CD4-positive, alpha-beta T cell (primary cell): ENCODE measurements around the gene INPP5D. TPM values are rescaled to one million over a fixed set of nuclear protein-coding genes. Genes with fewer than 3 reads are reported as not detected.
A peak's percentile ranks its signal among the peaks of the same experiment; 100 is the strongest.

ENCODE experiments used
- ATAC-seq: fragments of 200-7000 bp; cut with Tn5 transposase; one replicate; pipeline ENCODE4 v1.10.0; 2022; ENCODE audit warnings: mild to moderate bottlenecking; ENCODE audit not compliant: poor library complexity
- CTCF ChIA-PET: fragments of 350-600 bp; sonication (Branson Sonifier 250); formaldehyde crosslinking; loops from one replicate; lab custom pipeline; 2021; ENCODE audit warnings: antibody characterized with exemption, inconsistent platforms; lab: Charles Lee
- POLR2A ChIA-PET: fragments of 350-600 bp; sonication (Branson Sonifier 250); formaldehyde crosslinking; loops from one replicate; lab custom pipeline; 2021; ENCODE audit warnings: antibody characterized with exemption, inconsistent platforms; lab: Charles Lee
- DNase-seq, 14 experiments: peaks; one replicate each; pipeline ENCODE4 v3.0.0-alpha.2; 2013 to 2020; ENCODE audit warnings: mixed read lengths in 2 of 14
- H3K27ac ChIP-seq, 2 donors: one replicate each; pipeline versions ENCODE4 v1.5.1 to v1.7.0; 2013; ENCODE audit warnings: low read length in 2 of 2, low read depth in 1 of 2, mild to moderate bottlenecking in 1 of 2
- H3K27me3 ChIP-seq, 2 experiments: 1 replicate in 1 of 2; 2 replicates in 1 of 2; pipeline versions ENCODE4 v1.6.1 to v1.7.0; 2013; ENCODE audit warnings: low read length in 2 of 2, control low read depth in 1 of 2, mild to moderate bottlenecking in 1 of 2, moderate library complexity in 1 of 2; ENCODE audit not compliant: insufficient read depth in 2 of 2, control insufficient read depth in 1 of 2
- H3K36me3 ChIP-seq: one replicate; pipeline ENCODE4 v1.6.1; 2013; ENCODE audit warnings: low read length, control low read depth; ENCODE audit not compliant: insufficient read depth
- H3K4me1 ChIP-seq: one replicate; pipeline ENCODE4 v1.6.1; 2013; ENCODE audit warnings: low read length, control low read depth; ENCODE audit not compliant: insufficient read depth
- H3K4me3 ChIP-seq: one replicate; pipeline ENCODE4 v1.5.1; 2013; ENCODE audit warnings: mild to moderate bottlenecking, low read length, moderate library complexity
- H3K9me3 ChIP-seq, 2 experiments: 1 replicate in 1 of 2; 2 replicates in 1 of 2; pipeline versions ENCODE4 v1.6.1 to v1.7.0; 2013; ENCODE audit warnings: low read length in 2 of 2, mild to moderate bottlenecking in 2 of 2, control low read depth in 1 of 2, moderate library complexity in 1 of 2; ENCODE audit not compliant: control insufficient read depth in 1 of 2, insufficient read depth in 1 of 2
- H3K27ac Mint-ChIP-seq: one replicate; pipeline ENCODE4 v1.8.0; 2020; ENCODE audit warnings: mixed read lengths
- H3K27me3 Mint-ChIP-seq: one replicate; pipeline ENCODE4 v1.8.0; 2021; ENCODE audit warnings: mixed read lengths
- H3K36me3 Mint-ChIP-seq: one replicate; pipeline ENCODE4 v1.8.0; 2021; ENCODE audit warnings: low read depth, mixed read lengths
- H3K4me1 Mint-ChIP-seq: one replicate; pipeline ENCODE4 v1.8.0; 2021; ENCODE audit warnings: low read depth, mixed read lengths
- H3K4me3 Mint-ChIP-seq: one replicate; pipeline ENCODE4 v1.8.0; 2020; ENCODE audit warnings: mild to moderate bottlenecking, mixed read lengths
- H3K9me3 Mint-ChIP-seq: one replicate; pipeline ENCODE4 v1.8.0; 2020; ENCODE audit warnings: mixed read lengths
- intact Hi-C, 2 experiments: fragments of 100-400 bp; cut with DNase I in 1 of 2; cut with micrococcal nuclease in 1 of 2; formaldehyde crosslinking; loops; one replicate each; pipeline versions ENCODE4 v1.15.1 to v1.9.0; 2023 to 2025; cut with DNase I, micrococcal nuclease
- total RNA-seq, 174 experiments: library from RNA in 2 of 174; stranded (reverse) in 2 of 174; gene quantifications; one replicate each; pipeline ENCODE4 v1.2.3 and lab custom pipeline; 2021 to 2026
- TF ChIP-seq, protein P1 (sequence below): fragments of 200-600 bp; IDR thresholded peaks from one replicate; pipeline ENCODE4 v1.8.0; 2022; ENCODE audit warnings: antibody characterized with exemption, mild to moderate bottlenecking

Gene INPP5D
- total RNA-seq, 2 experiments from 2014 or later, result 141 to 154 TPM

- ATAC-seq (no peak), DNase-seq (peak in 3 of 14 experiments; percentile 16 to 57 (median 45))
- Mint-ChIP-seq H3K9me3 (no peaks in the 10 kb centered on the region), H3K27ac (peak overlapping the region; percentile 82), H3K27me3 (no peaks in the 10 kb centered on the region), H3K4me3 (no peak overlapping the region), H3K36me3 (no peaks in the 10 kb centered on the region), H3K4me1 (peaks cover 69% of the 10 kb centered on the region)
- intact Hi-C loops, result no loop called here
- no peaks in the 10 kb centered on the region for H3K36me3 ChIP-seq
- no peak overlapping the region for H3K4me3 ChIP-seq
- H3K9me3 ChIP-seq, result peaks cover 0 to 5% of the 10 kb centered on the region in 2 experiments
- TF ChIP-seq, protein P1, sequence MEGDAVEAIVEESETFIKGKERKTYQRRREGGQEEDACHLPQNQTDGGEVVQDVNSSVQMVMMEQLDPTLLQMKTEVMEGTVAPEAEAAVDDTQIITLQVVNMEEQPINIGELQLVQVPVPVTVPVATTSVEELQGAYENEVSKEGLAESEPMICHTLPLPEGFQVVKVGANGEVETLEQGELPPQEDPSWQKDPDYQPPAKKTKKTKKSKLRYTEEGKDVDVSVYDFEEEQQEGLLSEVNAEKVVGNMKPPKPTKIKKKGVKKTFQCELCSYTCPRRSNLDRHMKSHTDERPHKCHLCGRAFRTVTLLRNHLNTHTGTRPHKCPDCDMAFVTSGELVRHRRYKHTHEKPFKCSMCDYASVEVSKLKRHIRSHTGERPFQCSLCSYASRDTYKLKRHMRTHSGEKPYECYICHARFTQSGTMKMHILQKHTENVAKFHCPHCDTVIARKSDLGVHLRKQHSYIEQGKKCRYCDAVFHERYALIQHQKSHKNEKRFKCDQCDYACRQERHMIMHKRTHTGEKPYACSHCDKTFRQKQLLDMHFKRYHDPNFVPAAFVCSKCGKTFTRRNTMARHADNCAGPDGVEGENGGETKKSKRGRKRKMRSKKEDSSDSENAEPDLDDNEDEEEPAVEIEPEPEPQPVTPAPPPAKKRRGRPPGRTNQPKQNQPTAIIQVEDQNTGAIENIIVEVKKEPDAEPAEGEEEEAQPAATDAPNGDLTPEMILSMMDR, result no peak
- H3K27me3 ChIP-seq, result no peaks in the 10 kb centered on the region
- CTCF ChIA-PET, result interaction anchor here (0.7 to 3.6 kb wide), 2 partner anchors 9 kb away, joined by 3 to 19 read pairs; partner anchors contain the start of gene ATG16L1
- no peak overlapping the region for H3K27ac ChIP-seq
- POLR2A ChIA-PET, result interaction anchor here (2.0 to 3.8 kb wide), 3 partner anchors 8 to 26 kb away, joined by 10 to 21 read pairs (median 17); partner anchors contain the start of gene ATG16L1
- H3K4me1 ChIP-seq, result peaks cover 66% of the 10 kb centered on the region
These were observed 182.2 kb downstream of the INPP5D start for GRCh38 chr2:233242231-233242927.

DNA sequence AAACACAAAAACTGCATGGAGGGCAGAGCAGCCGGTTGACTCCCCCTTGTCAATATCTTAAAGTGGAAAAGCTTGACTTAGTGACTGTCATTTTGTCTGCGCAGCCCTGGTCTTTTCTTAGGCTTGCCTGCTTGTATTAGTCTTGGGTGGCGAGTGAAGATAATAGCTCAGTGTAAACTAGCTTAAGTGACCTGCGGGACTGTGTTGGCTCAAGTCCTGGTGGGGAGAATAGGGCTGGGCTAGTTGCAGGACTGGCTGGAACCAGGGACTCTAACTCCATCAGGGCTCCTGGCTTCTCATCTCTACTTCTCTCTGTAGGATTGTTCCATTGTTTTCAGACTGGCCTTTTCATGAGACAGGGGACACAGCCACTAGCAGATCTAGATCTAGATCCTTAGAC lies 183.2 kb downstream of the INPP5D start:
- no peaks in the 10 kb centered on the region for H3K27me3 ChIP-seq
- intact Hi-C loops, result no loop called here
- ChIA-PET POLR2A (no interaction called here), CTCF (interaction anchor here (0.7 kb wide), 1 partner anchor 8 kb away, joined by 3 read pairs; the partner anchor contains the start of gene ATG16L1)
- peaks cover 66% of the 10 kb centered on the region for H3K4me1 ChIP-seq
- Mint-ChIP-seq H3K27me3 (no peaks in the 10 kb centered on the region), H3K27ac (peak overlapping the region; percentile 49), H3K4me1 (peaks cover 67% of the 10 kb centered on the region), H3K36me3 (no peaks in the 10 kb centered on the region), H3K9me3 (no peaks in the 10 kb centered on the region), H3K4me3 (no peak overlapping the region)
- DNase-seq (no peak), ATAC-seq (no peak)
- H3K9me3 ChIP-seq, result peaks cover 0 to 5% of the 10 kb centered on the region in 2 experiments
- TF ChIP-seq, protein P1, result no peak
- H3K27ac ChIP-seq, result no peak overlapping the region
- H3K36me3 ChIP-seq, result no peaks in the 10 kb centered on the region
- H3K4me3 ChIP-seq, result no peak overlapping the region

DNA sequence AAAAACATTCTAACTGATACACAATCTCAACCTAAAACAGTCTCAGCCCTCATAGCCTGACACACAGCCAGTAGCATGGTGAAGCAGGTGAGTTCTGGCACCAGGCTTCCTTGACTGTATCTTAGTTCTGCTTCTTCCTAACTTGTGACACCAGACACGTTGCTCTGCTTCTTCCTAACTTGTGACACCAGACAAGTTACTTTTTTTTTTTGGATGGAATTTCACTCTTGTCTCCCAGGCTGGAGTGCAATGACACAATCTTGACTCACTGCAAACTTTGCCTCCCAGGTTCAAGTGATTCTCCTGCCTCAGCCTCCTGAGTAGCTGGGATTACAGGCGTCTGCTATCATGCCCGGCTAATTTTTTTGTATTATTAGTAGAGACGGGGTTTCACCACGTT lies 184.7 kb downstream of the INPP5D start:
- ChIA-PET CTCF (no interaction called here), POLR2A (interaction anchor here (0.7 kb wide), 1 partner anchor 1221 kb away, joined by 3 read pairs; no protein-coding TSS in a partner anchor)
- H3K27me3 ChIP-seq, result no peaks in the 10 kb centered on the region
- Mint-ChIP-seq H3K36me3 (no peaks in the 10 kb centered on the region), H3K9me3 (no peaks in the 10 kb centered on the region), H3K27me3 (no peaks in the 10 kb centered on the region), H3K27ac (peak overlapping the region; percentile 65), H3K4me3 (no peak overlapping the region), H3K4me1 (peaks cover 64% of the 10 kb centered on the region)
- TF ChIP-seq, protein P1, result no peak
- intact Hi-C loops, result loop anchor here in 1 of 2 experiments (5.0 kb wide), 1 partner anchor 163 kb away; no protein-coding TSS in a partner anchor
- H3K4me1 ChIP-seq, result peaks cover 64% of the 10 kb centered on the region
- H3K27ac ChIP-seq, result no peak overlapping the region
- no peak for ATAC-seq
- H3K36me3 ChIP-seq, result no peaks in the 10 kb centered on the region
- DNase-seq, result peak in 1 of 14 experiments; percentile 27
- H3K4me3 ChIP-seq, result no peak overlapping the region
- H3K9me3 ChIP-seq, result no peaks in the 10 kb centered on the region
